MM.1S (cell line): Measurements from ENCODE around the gene LDLRAD4.

Experiments used
- DNase-seq: peaks from one replicate; pipeline ENCODE4 v3.0.0-alpha.2; 2015
- H2AFZ ChIP-seq: fragments of 300-600 bp; sonication (generic); 2 replicates; pipeline ENCODE4 v1.6.0; 2016; ENCODE audit warnings: antibody characterized with exemption, low read length
- H3F3A ChIP-seq: fragments of 300-600 bp; sonication (generic); 2 replicates; pipeline ENCODE4 v1.6.1; 2016; ENCODE audit warnings: mild to moderate bottlenecking, antibody characterized with exemption, low read length, moderate library complexity, mixed read lengths; ENCODE audit not compliant: insufficient read depth
- H3K27ac ChIP-seq: fragments of 300-600 bp; sonication (generic); 2 replicates; pipeline ENCODE4 v1.5.1; 2016; ENCODE audit warnings: mild to moderate bottlenecking, low read length
- H3K27me3 ChIP-seq: fragments of 300-600 bp; sonication (generic); replicated peaks from 2 replicates; pipeline ENCODE4 v1.6.0; 2016; ENCODE audit warnings: low read length; ENCODE audit not compliant: insufficient read depth
- H3K36me3 ChIP-seq: fragments of 300-600 bp; sonication (generic); replicated peaks from 2 replicates; pipeline ENCODE4 v1.6.1; 2016; ENCODE audit warnings: mild to moderate bottlenecking, low read length, mixed read lengths; ENCODE audit not compliant: insufficient read depth
- H3K4me1 ChIP-seq: fragments of 300-600 bp; sonication (generic); 2 replicates; pipeline ENCODE4 v1.6.1; 2016; ENCODE audit warnings: low read length, mixed read lengths
- H3K4me2 ChIP-seq: fragments of 300-600 bp; sonication (generic); 2 replicates; pipeline ENCODE4 v1.6.0; 2016; ENCODE audit warnings: low read depth, low read length
- H3K4me3 ChIP-seq: fragments of 300-600 bp; sonication (generic); 2 replicates; pipeline ENCODE4 v1.5.1; 2016; ENCODE audit warnings: low read length, mixed read lengths
- H3K79me2 ChIP-seq: fragments of 300-600 bp; sonication (generic); 2 replicates; pipeline ENCODE4 v1.6.1; 2016; ENCODE audit warnings: mixed run types, low read length, mixed read lengths
- H3K9ac ChIP-seq: fragments of 300-600 bp; sonication (generic); 2 replicates; pipeline ENCODE4 v1.6.1; 2016; ENCODE audit warnings: low read length, mixed read lengths
- H3K9me2 ChIP-seq: fragments of 300-600 bp; sonication (generic); replicated peaks from 2 replicates; pipeline ENCODE4 v1.6.1; 2016; ENCODE audit warnings: mild to moderate bottlenecking, low read length, mixed read lengths; ENCODE audit not compliant: insufficient read depth
- H3K9me3 ChIP-seq: fragments of 300-600 bp; sonication (generic); replicated peaks from 2 replicates; pipeline ENCODE4 v1.6.1; 2016; ENCODE audit warnings: mild to moderate bottlenecking, low read length, mixed read lengths; ENCODE audit not compliant: insufficient read depth
- H4K20me1 ChIP-seq: fragments of 300-600 bp; sonication (generic); 2 replicates; pipeline ENCODE4 v1.6.1; 2016; ENCODE audit warnings: mild to moderate bottlenecking, low read length, moderate library complexity, mixed read lengths; ENCODE audit not compliant: insufficient read depth
- EZH2 ChIP-seq: fragments of 300-600 bp; sonication (generic); optimal IDR thresholded peaks from 2 replicates; pipeline ENCODE3; 2017; ENCODE audit warnings: low read depth, mild to moderate bottlenecking, antibody characterized with exemption, low read length, mixed read lengths
- EZH2phosphoT487 ChIP-seq: fragments of 300-600 bp; sonication (generic); IDR thresholded peaks from 2 replicates; pipeline ENCODE4 v1.6.1; 2018; ENCODE audit warnings: antibody characterized with exemption, low read length
- TF ChIP-seq, protein P1 (sequence below): fragments of 300-600 bp; sonication (generic); IDR thresholded peaks from 2 replicates; pipeline ENCODE4 v1.5.1; 2016; ENCODE audit warnings: antibody characterized with exemption, low read length, mixed read lengths

Gene LDLRAD4

DNA sequence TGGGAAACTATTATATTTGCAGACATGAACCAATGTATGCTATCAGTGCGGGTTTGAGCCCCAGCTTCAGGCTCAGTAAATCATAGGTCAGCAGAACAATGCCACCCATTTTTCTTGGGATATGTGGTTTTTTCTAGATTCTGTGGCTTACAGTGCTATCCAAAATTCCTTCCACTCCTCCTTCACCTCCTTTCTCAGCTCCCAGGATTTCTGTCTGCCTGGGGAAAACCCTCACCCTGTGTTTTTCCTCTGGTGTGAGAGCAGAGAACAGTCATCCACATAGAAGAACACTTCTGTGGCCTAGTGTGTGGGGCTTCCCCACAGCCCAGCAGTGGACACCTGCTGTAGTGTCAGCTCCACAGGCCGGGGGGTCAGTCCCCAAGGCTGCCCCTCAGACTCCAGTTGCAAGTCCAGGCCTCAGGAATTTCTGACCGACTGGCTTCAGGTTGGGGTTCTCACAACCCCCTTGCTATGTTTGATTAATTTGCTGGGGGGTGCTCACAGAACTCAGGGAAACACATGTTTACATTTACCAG, 238.2 kb downstream of the LDLRAD4 start:
- H3K36me3 ChIP-seq = no peaks in the 10 kb centered on the region
- H3K9me3 ChIP-seq = no peaks in the 10 kb centered on the region
- no peaks in the 10 kb centered on the region for H3K27me3 ChIP-seq
- DNase-seq = no peak
- no peak overlapping the region for H3K9ac ChIP-seq
- H3K4me2 ChIP-seq = no peak overlapping the region
- H3K4me1 ChIP-seq = no peaks in the 10 kb centered on the region
- no peak overlapping the region for H3K27ac ChIP-seq
- H3F3A ChIP-seq = no peaks in the 10 kb centered on the region
- H2AFZ ChIP-seq = no peak overlapping the region
- no peak overlapping the region for H3K4me3 ChIP-seq
- no peaks in the 10 kb centered on the region for H4K20me1 ChIP-seq
- H3K79me2 ChIP-seq = no peaks in the 10 kb centered on the region
- TF ChIP-seq, protein P1, sequence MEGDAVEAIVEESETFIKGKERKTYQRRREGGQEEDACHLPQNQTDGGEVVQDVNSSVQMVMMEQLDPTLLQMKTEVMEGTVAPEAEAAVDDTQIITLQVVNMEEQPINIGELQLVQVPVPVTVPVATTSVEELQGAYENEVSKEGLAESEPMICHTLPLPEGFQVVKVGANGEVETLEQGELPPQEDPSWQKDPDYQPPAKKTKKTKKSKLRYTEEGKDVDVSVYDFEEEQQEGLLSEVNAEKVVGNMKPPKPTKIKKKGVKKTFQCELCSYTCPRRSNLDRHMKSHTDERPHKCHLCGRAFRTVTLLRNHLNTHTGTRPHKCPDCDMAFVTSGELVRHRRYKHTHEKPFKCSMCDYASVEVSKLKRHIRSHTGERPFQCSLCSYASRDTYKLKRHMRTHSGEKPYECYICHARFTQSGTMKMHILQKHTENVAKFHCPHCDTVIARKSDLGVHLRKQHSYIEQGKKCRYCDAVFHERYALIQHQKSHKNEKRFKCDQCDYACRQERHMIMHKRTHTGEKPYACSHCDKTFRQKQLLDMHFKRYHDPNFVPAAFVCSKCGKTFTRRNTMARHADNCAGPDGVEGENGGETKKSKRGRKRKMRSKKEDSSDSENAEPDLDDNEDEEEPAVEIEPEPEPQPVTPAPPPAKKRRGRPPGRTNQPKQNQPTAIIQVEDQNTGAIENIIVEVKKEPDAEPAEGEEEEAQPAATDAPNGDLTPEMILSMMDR = no peak
- no peak for TF ChIP-seq EZH2phosphoT487
- no peak for TF ChIP-seq EZH2
- H3K9me2 ChIP-seq = no peaks in the 10 kb centered on the region

GRCh38 chr18:13457327-13457726, 238.8 kb downstream of the LDLRAD4 start:
- H3K9ac ChIP-seq = no peak overlapping the region
- no peak overlapping the region for H2AFZ ChIP-seq
- H3K27me3 ChIP-seq = no peaks in the 10 kb centered on the region
- no peaks in the 10 kb centered on the region for H3K79me2 ChIP-seq
- H3K4me1 ChIP-seq = no peaks in the 10 kb centered on the region
- DNase-seq = no peak
- no peaks in the 10 kb centered on the region for H3K9me2 ChIP-seq
- H4K20me1 ChIP-seq = no peaks in the 10 kb centered on the region
- no peak overlapping the region for H3K4me3 ChIP-seq
- H3K9me3 ChIP-seq = no peaks in the 10 kb centered on the region
- no peak overlapping the region for H3K4me2 ChIP-seq
- no peaks in the 10 kb centered on the region for H3K36me3 ChIP-seq
- TF ChIP-seq EZH2 (no peak), EZH2phosphoT487 (no peak)
- TF ChIP-seq, protein P1 = no peak
- H3F3A ChIP-seq = no peaks in the 10 kb centered on the region
- H3K27ac ChIP-seq = no peak overlapping the region

GRCh38 chr18:13460946-13461345, 242.4 kb downstream of the LDLRAD4 start:
- Histone ChIP-seq H3K9ac (no peak overlapping the region), H3K4me3 (no peak overlapping the region), H3F3A (no peaks in the 10 kb centered on the region), H3K4me2 (no peak overlapping the region), H3K4me1 (no peaks in the 10 kb centered on the region), H3K79me2 (no peaks in the 10 kb centered on the region), H3K9me3 (no peaks in the 10 kb centered on the region), H3K9me2 (no peaks in the 10 kb centered on the region), H2AFZ (no peak overlapping the region), H3K36me3 (no peaks in the 10 kb centered on the region), H3K27me3 (no peaks in the 10 kb centered on the region), H3K27ac (no peak overlapping the region), H4K20me1 (no peaks in the 10 kb centered on the region)
- TF ChIP-seq EZH2 (no peak), EZH2phosphoT487 (no peak)
- TF ChIP-seq, protein P1 = no peak
- DNase-seq = no peak
